GM18508 (cell line): ENCODE results near the gene PPP1R13B.

Experiments
- ATAC-seq: cut with Tn5 transposase; IDR thresholded peaks from one replicate; pipeline ENCODE4 v1.9.1; 2021; ENCODE audit warnings: moderate number of reproducible peaks; ENCODE audit not compliant: insufficient read depth, unreplicated experiment

The PPP1R13B gene

GRCh38 chr14:103880348-103881267, 33.2 kb upstream of the PPP1R13B start:
- ATAC-seq: no peak

GRCh38 chr14:103879570-103880347, 32.4 kb upstream of the PPP1R13B start:
- ATAC-seq: no peak

- ATAC-seq: no peak
Measured at GRCh38 chr14:103879118-103879569, 31.8 kb upstream of the PPP1R13B start.

DNA sequence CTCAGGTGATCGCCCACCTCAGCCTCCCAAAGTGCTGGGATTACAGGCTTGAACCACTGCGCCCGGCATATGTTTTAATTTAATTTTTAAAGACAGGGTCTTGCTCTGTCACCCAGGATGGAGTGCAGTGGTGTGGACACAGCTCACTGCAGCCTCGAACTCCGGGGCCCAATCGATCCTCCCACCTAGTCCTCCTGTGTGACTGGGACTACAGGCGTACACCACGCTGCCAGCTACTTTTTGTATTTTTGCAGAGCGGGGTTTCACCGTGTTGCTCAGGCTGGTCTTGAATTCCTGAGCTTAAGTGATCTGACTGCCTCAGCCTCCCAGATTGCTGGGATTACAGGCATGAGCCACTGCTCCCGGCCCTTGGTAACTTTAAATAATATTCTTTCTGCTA, 30.8 kb upstream of the PPP1R13B start:
- no peak for ATAC-seq

- no peak for ATAC-seq
Measured at GRCh38 chr14:103875010-103875409, 27.6 kb upstream of the PPP1R13B start.

GRCh38 chr14:103872481-103873113, 25.2 kb upstream of the PPP1R13B start:
- no peak for ATAC-seq

- no peak for ATAC-seq
Measured at GRCh38 chr14:103871596-103872480, 24.5 kb upstream of the PPP1R13B start.

GRCh38 chr14:103870891-103871595, 23.7 kb upstream of the PPP1R13B start:
- ATAC-seq: no peak

DNA sequence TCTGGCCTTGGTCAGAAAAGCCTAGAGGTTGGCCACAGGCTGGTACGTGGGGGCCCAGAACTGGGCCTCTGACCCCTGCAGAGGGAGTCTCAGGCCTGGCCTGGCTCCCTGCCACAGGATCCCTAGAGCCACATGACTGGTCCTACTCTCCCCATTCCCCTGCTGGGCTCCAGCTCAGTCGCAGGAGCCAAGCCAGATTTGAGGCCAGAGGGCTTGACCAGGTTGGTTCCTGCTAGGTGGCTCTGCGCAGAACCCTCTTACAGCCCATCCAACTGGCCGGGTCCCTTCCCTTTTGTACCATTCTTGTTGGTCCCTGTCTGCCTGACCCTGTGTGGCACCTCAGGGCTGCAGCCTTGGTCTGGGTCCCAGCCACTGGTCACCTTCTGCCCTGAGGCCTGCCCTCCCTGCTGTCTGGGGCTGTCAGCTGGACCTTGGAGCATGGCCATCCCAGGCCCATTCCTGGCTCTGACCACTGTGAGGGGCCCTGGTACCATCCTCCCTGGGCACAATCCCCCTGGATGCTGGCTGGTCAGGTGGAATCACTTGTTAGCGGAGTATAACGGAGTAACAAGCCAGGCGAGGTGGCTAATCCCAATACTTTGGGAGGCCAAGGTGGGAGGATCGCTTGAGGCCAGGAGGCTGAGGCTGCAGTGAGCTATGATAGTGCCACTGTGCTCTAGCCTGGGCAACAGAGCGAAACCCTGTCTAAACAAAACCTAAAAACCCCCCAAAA, 22.9 kb upstream of the PPP1R13B start:
- ATAC-seq: no peak

GRCh38 chr14:103869406-103870143, 22.2 kb upstream of the PPP1R13B start:
- no peak for ATAC-seq

- no peak for ATAC-seq
Measured at GRCh38 chr14:103868242-103868897, 21.0 kb upstream of the PPP1R13B start.

DNA sequence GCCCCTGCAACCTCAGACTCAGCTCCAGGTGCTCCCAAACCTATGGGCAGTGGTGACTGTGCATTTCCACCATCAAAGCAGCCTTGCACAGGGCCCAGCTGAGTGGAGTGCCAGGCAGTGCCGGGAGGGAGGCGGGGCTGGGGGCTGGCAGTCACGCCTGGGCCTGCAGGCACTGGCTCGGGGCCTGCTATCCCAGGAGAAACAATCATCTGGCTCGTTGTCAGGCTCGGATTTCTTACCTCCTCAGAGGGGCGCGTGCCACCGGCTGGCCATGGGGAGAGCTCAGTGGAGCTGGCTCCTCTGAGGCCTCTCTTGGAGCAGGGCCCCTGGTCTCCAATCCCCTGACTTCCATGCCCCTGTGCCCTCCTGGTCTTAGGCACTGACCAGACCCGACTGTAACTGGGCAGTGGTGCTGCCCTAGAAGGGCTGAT, 20.2 kb upstream of the PPP1R13B start:
- no peak for ATAC-seq

- no peak for ATAC-seq
Measured at GRCh38 chr14:103867020-103867419, 19.6 kb upstream of the PPP1R13B start.

DNA sequence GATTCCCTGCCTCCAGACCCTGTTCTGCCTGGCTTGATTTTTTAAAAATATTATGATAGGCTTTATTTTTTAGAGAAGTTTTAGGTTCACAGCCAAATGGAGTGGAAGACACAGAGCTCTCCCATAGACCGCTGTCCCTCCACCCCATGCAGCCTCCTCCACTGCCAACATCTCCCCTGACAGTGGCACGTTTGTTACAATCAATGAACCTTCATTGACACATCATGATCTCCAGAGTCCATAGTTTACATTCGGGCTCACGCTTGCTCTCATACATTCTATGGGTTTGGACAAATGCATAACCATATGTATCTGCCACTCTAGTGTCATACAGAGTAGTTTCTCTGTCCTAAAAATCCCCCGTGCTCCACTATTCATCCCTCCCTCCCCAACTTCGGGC, 15.9 kb upstream of the PPP1R13B start:
- no peak for ATAC-seq

- no peak for ATAC-seq
Measured at GRCh38 chr14:103862393-103862782, 15.0 kb upstream of the PPP1R13B start.

- ATAC-seq: no peak
Measured at GRCh38 chr14:103861413-103862392, 14.3 kb upstream of the PPP1R13B start.
